GM18519 (cell line): ENCODE data around the gene C2CD5.
"Not testable (repeated sequence)": the region's sequence is repeated elsewhere in the genome, so short reads cannot be mapped to it uniquely, and the experiment has no call there.

Experiments
- ATAC-seq: cut with Tn5 transposase; IDR thresholded peaks from one replicate; pipeline ENCODE4 v1.9.1; 2021; ENCODE audit warnings: mild to moderate bottlenecking, moderate library complexity; ENCODE audit not compliant: unreplicated experiment, low FRiP score

C2CD5 gene

GRCh38 chr12:22536971-22537544, 7.3 kb downstream of the C2CD5 start:
- ATAC-seq = no peak

- ATAC-seq = no peak
Measured at GRCh38 chr12:22536346-22536945, 7.9 kb downstream of the C2CD5 start.

- ATAC-seq = no peak
Measured at GRCh38 chr12:22535478-22535877, 8.9 kb downstream of the C2CD5 start.

GRCh38 chr12:22535038-22535437, 9.3 kb downstream of the C2CD5 start:
- no peak for ATAC-seq

GRCh38 chr12:22533155-22533554, 11.2 kb downstream of the C2CD5 start:
- no peak for ATAC-seq

GRCh38 chr12:22532317-22532716, 12.0 kb downstream of the C2CD5 start:
- no peak for ATAC-seq

- no peak for ATAC-seq
Measured at GRCh38 chr12:22531205-22531604, 13.1 kb downstream of the C2CD5 start.

- peak; percentile 65 for ATAC-seq
Measured at GRCh38 chr12:22529281-22530060, 14.9 kb downstream of the C2CD5 start.

GRCh38 chr12:22527999-22528398, 16.3 kb downstream of the C2CD5 start:
- ATAC-seq = no peak

GRCh38 chr12:22526836-22527235, 17.5 kb downstream of the C2CD5 start:
- ATAC-seq = no peak

GRCh38 chr12:22525426-22525825, 18.9 kb downstream of the C2CD5 start:
- ATAC-seq = no peak

GRCh38 chr12:22518998-22519397, 25.3 kb downstream of the C2CD5 start:
- no peak for ATAC-seq

- ATAC-seq = no peak
Measured at GRCh38 chr12:22518060-22518719, 26.2 kb downstream of the C2CD5 start.

GRCh38 chr12:22514875-22515274, 29.5 kb downstream of the C2CD5 start:
- ATAC-seq = no peak

GRCh38 chr12:22505826-22506225, 38.5 kb downstream of the C2CD5 start:
- no peak for ATAC-seq

GRCh38 chr12:22500100-22500499, 44.2 kb downstream of the C2CD5 start:
- ATAC-seq = no peak

GRCh38 chr12:22499445-22499844, 44.9 kb downstream of the C2CD5 start:
- no peak for ATAC-seq

GRCh38 chr12:22494319-22494718, 50.0 kb downstream of the C2CD5 start:
- ATAC-seq = no peak

- ATAC-seq = no peak
Measured at GRCh38 chr12:22491034-22491433, 53.3 kb downstream of the C2CD5 start.

- no peak for ATAC-seq
Measured at GRCh38 chr12:22488478-22488877, 55.9 kb downstream of the C2CD5 start.

GRCh38 chr12:22487683-22488082, 56.7 kb downstream of the C2CD5 start:
- ATAC-seq = not testable (repeated sequence)
